ENCODE measurements around the gene DPM2.

DNA sequence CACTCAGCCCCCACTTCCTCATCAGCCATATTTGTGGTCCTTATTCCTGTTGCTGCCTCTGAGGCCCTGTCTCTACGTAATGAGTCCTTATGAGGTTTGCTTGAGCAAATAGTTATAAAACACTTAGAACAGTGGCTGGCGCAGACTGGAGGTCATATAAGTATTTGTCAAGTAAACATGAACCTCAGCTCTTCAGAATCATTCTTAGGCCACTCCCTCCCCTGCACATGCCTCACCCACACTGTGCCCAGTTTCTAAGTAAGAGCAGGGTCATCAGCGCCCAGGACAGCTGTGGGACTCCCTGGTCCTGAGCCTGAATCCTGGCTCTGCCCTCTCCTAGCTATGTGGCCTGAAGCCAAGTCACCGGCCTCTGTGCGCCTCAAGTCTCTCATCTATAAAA, 24.8 kb downstream of the DPM2 start:
- TF ChIP-seq, protein P1, sequence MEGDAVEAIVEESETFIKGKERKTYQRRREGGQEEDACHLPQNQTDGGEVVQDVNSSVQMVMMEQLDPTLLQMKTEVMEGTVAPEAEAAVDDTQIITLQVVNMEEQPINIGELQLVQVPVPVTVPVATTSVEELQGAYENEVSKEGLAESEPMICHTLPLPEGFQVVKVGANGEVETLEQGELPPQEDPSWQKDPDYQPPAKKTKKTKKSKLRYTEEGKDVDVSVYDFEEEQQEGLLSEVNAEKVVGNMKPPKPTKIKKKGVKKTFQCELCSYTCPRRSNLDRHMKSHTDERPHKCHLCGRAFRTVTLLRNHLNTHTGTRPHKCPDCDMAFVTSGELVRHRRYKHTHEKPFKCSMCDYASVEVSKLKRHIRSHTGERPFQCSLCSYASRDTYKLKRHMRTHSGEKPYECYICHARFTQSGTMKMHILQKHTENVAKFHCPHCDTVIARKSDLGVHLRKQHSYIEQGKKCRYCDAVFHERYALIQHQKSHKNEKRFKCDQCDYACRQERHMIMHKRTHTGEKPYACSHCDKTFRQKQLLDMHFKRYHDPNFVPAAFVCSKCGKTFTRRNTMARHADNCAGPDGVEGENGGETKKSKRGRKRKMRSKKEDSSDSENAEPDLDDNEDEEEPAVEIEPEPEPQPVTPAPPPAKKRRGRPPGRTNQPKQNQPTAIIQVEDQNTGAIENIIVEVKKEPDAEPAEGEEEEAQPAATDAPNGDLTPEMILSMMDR (IDR thresholded peaks at IDR 0.05) = no peak
- TF ChIP-seq POLR2AphosphoS5 (IDR thresholded peaks at IDR 0.05) = no peak
- no peak for TF ChIP-seq POLR2A (IDR thresholded peaks at IDR 0.05; ENCODE audit: low read depth)
- TF ChIP-seq EP300 (IDR thresholded peaks at IDR 0.05) = no peak
